IPS-18c (cell line): ENCODE data around the gene CAMK1D.
"Not testable (repeated sequence)": the region's sequence is repeated elsewhere in the genome, so short reads cannot be mapped to it uniquely, and the experiment has no call there.

Experiments used
- H3K4me3 ChIP-seq: 2 replicates; pipeline ENCODE4 v1.7.0; 2013; ENCODE audit warnings: low read depth, mild to moderate bottlenecking, low read length, moderate library complexity; ENCODE audit not compliant: insufficient read depth
- H3K9me3 ChIP-seq: one replicate; pipeline ENCODE4 v1.6.1; 2013; ENCODE audit warnings: mild to moderate bottlenecking, low read length, moderate library complexity; ENCODE audit not compliant: control insufficient read depth, insufficient read depth

The CAMK1D gene

GRCh38 chr10:12531305-12532220, 182.2 kb downstream of the CAMK1D start:
- no peak overlapping the region for H3K4me3 ChIP-seq
- H3K9me3 ChIP-seq = no peaks in the 10 kb centered on the region

- Histone ChIP-seq H3K9me3 (no peaks in the 10 kb centered on the region), H3K4me3 (no peak overlapping the region)
Observed at GRCh38 chr10:12533151-12533550, 183.8 kb downstream of the CAMK1D start.

- H3K9me3 ChIP-seq = no peaks in the 10 kb centered on the region
- H3K4me3 ChIP-seq = no peak overlapping the region
Observed at GRCh38 chr10:12533723-12534122, 184.4 kb downstream of the CAMK1D start.

- H3K9me3 ChIP-seq = no peaks in the 10 kb centered on the region
- H3K4me3 ChIP-seq = no peak overlapping the region
Observed at GRCh38 chr10:12534824-12535223, 185.5 kb downstream of the CAMK1D start.

GRCh38 chr10:12535656-12536055, 186.3 kb downstream of the CAMK1D start:
- no peaks in the 10 kb centered on the region for H3K9me3 ChIP-seq
- H3K4me3 ChIP-seq = no peak overlapping the region

GRCh38 chr10:12538491-12538995, 189.2 kb downstream of the CAMK1D start:
- no peak overlapping the region for H3K4me3 ChIP-seq
- H3K9me3 ChIP-seq = no peaks in the 10 kb centered on the region

- H3K4me3 ChIP-seq = no peak overlapping the region
- H3K9me3 ChIP-seq = no peaks in the 10 kb centered on the region
Observed at GRCh38 chr10:12539350-12540164, 190.2 kb downstream of the CAMK1D start.

- Histone ChIP-seq H3K9me3 (no peaks in the 10 kb centered on the region), H3K4me3 (no peak overlapping the region)
Observed at GRCh38 chr10:12540341-12540781, 191.0 kb downstream of the CAMK1D start.

- no peak overlapping the region for H3K4me3 ChIP-seq
- H3K9me3 ChIP-seq = no peaks in the 10 kb centered on the region
Observed at GRCh38 chr10:12541446-12542067, 192.2 kb downstream of the CAMK1D start.

- no peaks in the 10 kb centered on the region for H3K9me3 ChIP-seq
- no peak overlapping the region for H3K4me3 ChIP-seq
Observed at GRCh38 chr10:12542133-12542670, 192.9 kb downstream of the CAMK1D start.

GRCh38 chr10:12543589-12543988, 194.2 kb downstream of the CAMK1D start:
- H3K9me3 ChIP-seq = no peaks in the 10 kb centered on the region
- H3K4me3 ChIP-seq = no peak overlapping the region

GRCh38 chr10:12546160-12546802, 196.9 kb downstream of the CAMK1D start:
- H3K4me3 ChIP-seq, H3K9me3 ChIP-seq: not testable (repeated sequence)

- Histone ChIP-seq H3K9me3 (peaks cover 2% of the 10 kb centered on the region), H3K4me3 (no peak overlapping the region)
Observed at GRCh38 chr10:12547301-12547771, 198.0 kb downstream of the CAMK1D start.

GRCh38 chr10:12549297-12549696, 199.9 kb downstream of the CAMK1D start:
- H3K4me3 ChIP-seq = no peak overlapping the region
- peaks cover 2% of the 10 kb centered on the region for H3K9me3 ChIP-seq

- Histone ChIP-seq H3K4me3 (no peak overlapping the region), H3K9me3 (peaks cover 2% of the 10 kb centered on the region)
Observed at GRCh38 chr10:12550994-12551393, 201.6 kb downstream of the CAMK1D start.

GRCh38 chr10:12556039-12556438, 206.7 kb downstream of the CAMK1D start:
- Histone ChIP-seq H3K4me3 (no peak overlapping the region), H3K9me3 (no peaks in the 10 kb centered on the region)
